GM23338 (cell line): ENCODE data around the gene CEACAM8.
"Not testable (repeated sequence)": the region's sequence is repeated elsewhere in the genome, so short reads cannot be mapped to it uniquely, and the experiment has no call there.

Source experiments
- EZH2 ChIP-seq: fragments of 200-600 bp; sonication (generic); IDR thresholded peaks from one replicate; pipeline ENCODE4 v1.8.0; 2017; ENCODE audit warnings: antibody characterized with exemption, mild to moderate bottlenecking, low read depth; ENCODE audit not compliant: unreplicated experiment
- POLR2AphosphoS5 ChIP-seq: IDR thresholded peaks from 2 replicates; pipeline ENCODE4 v1.6.1; 2016; ENCODE audit warnings: antibody characterized with exemption, low read depth
- ZNF331 ChIP-seq: fragments of 250-450 bp; sonication (Bioruptor Pico); IDR thresholded peaks from 2 replicates; pipeline ENCODE4 v1.5.0; 2020; ENCODE audit warnings: low read depth, mild to moderate bottlenecking, moderate library complexity
- TF ChIP-seq, protein P1 (sequence below), 2 experiments: fragments of 200-600 bp in 1 of 2; sonication (generic) in 1 of 2; conservative IDR thresholded peaks; 2 replicates each; pipeline versions ENCODE4 v1.5.1 to v1.6.1; 2016 to 2017; ENCODE audit warnings: antibody characterized with exemption in 2 of 2, low read depth in 2 of 2, mild to moderate bottlenecking in 2 of 2, moderate library complexity in 1 of 2
- TF ChIP-seq, protein P2 (sequence below): IDR thresholded peaks from 2 replicates; pipeline ENCODE4 v1.6.1; 2016; ENCODE audit warnings: antibody characterized with exemption
- TF ChIP-seq, protein P3 (sequence below): IDR thresholded peaks from one replicate; pipeline ENCODE4 v1.6.1; 2018; ENCODE audit warnings: antibody characterized with exemption; ENCODE audit not compliant: unreplicated experiment

- not testable (repeated sequence) for TF ChIP-seq EZH2; ZNF331 (CRISPR knock-in tag); POLR2AphosphoS5
- TF ChIP-seq, protein P1, sequence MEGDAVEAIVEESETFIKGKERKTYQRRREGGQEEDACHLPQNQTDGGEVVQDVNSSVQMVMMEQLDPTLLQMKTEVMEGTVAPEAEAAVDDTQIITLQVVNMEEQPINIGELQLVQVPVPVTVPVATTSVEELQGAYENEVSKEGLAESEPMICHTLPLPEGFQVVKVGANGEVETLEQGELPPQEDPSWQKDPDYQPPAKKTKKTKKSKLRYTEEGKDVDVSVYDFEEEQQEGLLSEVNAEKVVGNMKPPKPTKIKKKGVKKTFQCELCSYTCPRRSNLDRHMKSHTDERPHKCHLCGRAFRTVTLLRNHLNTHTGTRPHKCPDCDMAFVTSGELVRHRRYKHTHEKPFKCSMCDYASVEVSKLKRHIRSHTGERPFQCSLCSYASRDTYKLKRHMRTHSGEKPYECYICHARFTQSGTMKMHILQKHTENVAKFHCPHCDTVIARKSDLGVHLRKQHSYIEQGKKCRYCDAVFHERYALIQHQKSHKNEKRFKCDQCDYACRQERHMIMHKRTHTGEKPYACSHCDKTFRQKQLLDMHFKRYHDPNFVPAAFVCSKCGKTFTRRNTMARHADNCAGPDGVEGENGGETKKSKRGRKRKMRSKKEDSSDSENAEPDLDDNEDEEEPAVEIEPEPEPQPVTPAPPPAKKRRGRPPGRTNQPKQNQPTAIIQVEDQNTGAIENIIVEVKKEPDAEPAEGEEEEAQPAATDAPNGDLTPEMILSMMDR (conservative IDR thresholded peaks at IDR 0.05; ENCODE audit: low read depth in 2 of 2) = not testable (repeated sequence)
- TF ChIP-seq, protein P2, sequence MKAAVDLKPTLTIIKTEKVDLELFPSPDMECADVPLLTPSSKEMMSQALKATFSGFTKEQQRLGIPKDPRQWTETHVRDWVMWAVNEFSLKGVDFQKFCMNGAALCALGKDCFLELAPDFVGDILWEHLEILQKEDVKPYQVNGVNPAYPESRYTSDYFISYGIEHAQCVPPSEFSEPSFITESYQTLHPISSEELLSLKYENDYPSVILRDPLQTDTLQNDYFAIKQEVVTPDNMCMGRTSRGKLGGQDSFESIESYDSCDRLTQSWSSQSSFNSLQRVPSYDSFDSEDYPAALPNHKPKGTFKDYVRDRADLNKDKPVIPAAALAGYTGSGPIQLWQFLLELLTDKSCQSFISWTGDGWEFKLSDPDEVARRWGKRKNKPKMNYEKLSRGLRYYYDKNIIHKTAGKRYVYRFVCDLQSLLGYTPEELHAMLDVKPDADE = not testable (repeated sequence)
- TF ChIP-seq, protein P3, sequence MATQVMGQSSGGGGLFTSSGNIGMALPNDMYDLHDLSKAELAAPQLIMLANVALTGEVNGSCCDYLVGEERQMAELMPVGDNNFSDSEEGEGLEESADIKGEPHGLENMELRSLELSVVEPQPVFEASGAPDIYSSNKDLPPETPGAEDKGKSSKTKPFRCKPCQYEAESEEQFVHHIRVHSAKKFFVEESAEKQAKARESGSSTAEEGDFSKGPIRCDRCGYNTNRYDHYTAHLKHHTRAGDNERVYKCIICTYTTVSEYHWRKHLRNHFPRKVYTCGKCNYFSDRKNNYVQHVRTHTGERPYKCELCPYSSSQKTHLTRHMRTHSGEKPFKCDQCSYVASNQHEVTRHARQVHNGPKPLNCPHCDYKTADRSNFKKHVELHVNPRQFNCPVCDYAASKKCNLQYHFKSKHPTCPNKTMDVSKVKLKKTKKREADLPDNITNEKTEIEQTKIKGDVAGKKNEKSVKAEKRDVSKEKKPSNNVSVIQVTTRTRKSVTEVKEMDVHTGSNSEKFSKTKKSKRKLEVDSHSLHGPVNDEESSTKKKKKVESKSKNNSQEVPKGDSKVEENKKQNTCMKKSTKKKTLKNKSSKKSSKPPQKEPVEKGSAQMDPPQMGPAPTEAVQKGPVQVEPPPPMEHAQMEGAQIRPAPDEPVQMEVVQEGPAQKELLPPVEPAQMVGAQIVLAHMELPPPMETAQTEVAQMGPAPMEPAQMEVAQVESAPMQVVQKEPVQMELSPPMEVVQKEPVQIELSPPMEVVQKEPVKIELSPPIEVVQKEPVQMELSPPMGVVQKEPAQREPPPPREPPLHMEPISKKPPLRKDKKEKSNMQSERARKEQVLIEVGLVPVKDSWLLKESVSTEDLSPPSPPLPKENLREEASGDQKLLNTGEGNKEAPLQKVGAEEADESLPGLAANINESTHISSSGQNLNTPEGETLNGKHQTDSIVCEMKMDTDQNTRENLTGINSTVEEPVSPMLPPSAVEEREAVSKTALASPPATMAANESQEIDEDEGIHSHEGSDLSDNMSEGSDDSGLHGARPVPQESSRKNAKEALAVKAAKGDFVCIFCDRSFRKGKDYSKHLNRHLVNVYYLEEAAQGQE = not testable (repeated sequence)
These were observed 44.8 kb upstream of the CEACAM8 start for GRCh38 chr19:42639324-42640092.
